ENCODE measurements around the gene FAM131A.

Gene FAM131A

GRCh38 chr3:184323696-184324095, 13.7 kb upstream of the FAM131A start:
- H3K4me3 ChIP-seq (ENCODE audit: low read length in 2 of 2): no peak overlapping the region
- peaks cover 13% of the 10 kb centered on the region for H3K79me1 ChIP-seq (ENCODE audit: low read depth, low read length)
- H2AFZ ChIP-seq (ENCODE audit: low read length): no peak overlapping the region
- no peak overlapping the region for H2AK5ac ChIP-seq (ENCODE audit: low read depth, low read length)
- H4K91ac ChIP-seq (ENCODE audit: low read depth, low read length, poor library complexity): no peak overlapping the region
- no peak overlapping the region for H3K4me2 ChIP-seq (ENCODE audit: insufficient read depth, low read length, poor library complexity, severe bottlenecking)
- no peak overlapping the region for H2BK120ac ChIP-seq (ENCODE audit: low read depth, low read length)
- H3K36me3 ChIP-seq (replicated peaks in 1 of 2; ENCODE audit: control insufficient read depth in 2 of 2, insufficient read depth in 2 of 2, low read length in 2 of 2): peaks cover 87 to 100% of the 10 kb centered on the region in 2 donors
- H2BK5ac ChIP-seq (ENCODE audit: low read length): no peak overlapping the region
- H3K4me1 ChIP-seq (ENCODE audit: control insufficient read depth in 2 of 2, insufficient read depth in 1 of 2, low read depth in 1 of 2, low read length in 2 of 2): peaks cover 0 to 2% of the 10 kb centered on the region in 2 donors
- H3K4ac ChIP-seq (ENCODE audit: low read length): no peak overlapping the region
- H3K9me3 ChIP-seq (replicated peaks in 1 of 2; ENCODE audit: control insufficient read depth in 2 of 2, insufficient read depth in 1 of 2, low read depth in 1 of 2, low read length in 2 of 2): no peaks in the 10 kb centered on the region
- H3K27ac ChIP-seq (replicated peaks; ENCODE audit: low read length): no peak overlapping the region
- H2BK15ac ChIP-seq (ENCODE audit: low read length): no peak overlapping the region
- H4K8ac ChIP-seq (ENCODE audit: low read depth, low read length): no peak overlapping the region
- H3K14ac ChIP-seq (ENCODE audit: low read length): no peak overlapping the region
- H3K18ac ChIP-seq (ENCODE audit: low read length): no peak overlapping the region
- no peak overlapping the region for H3K23ac ChIP-seq (ENCODE audit: low read depth, low read length, poor library complexity)
- H3K9ac ChIP-seq (ENCODE audit: low read depth, low read length, poor library complexity): no peak overlapping the region
- no peaks in the 10 kb centered on the region for H3K27me3 ChIP-seq (ENCODE audit: control insufficient read depth in 3 of 3, insufficient read depth in 3 of 3, low read depth in 1 of 3, low read length in 3 of 3)
- no peak for DNase-seq (ENCODE audit: low spot score)
- H2BK12ac ChIP-seq (ENCODE audit: low read length): no peak overlapping the region
- no CpG with 5 or more reads among the region's 8 CpGs for WGBS, 2 donors (ENCODE audit: extremely low coverage in 2 of 2, insufficient read length in 2 of 2, insufficient replicate concordance in 1 of 2)

- no peak overlapping the region for H2BK5ac ChIP-seq (ENCODE audit: low read length)
- H3K9me3 ChIP-seq (replicated peaks in 1 of 2; ENCODE audit: control insufficient read depth in 2 of 2, insufficient read depth in 1 of 2, low read depth in 1 of 2, low read length in 2 of 2): no peaks in the 10 kb centered on the region
- H3K4me3 ChIP-seq (ENCODE audit: low read length in 2 of 2): peak overlapping the region in 1 of 2 donors; percentile 58
- no peak overlapping the region for H3K9ac ChIP-seq (ENCODE audit: low read depth, low read length, poor library complexity)
- H3K27me3 ChIP-seq (ENCODE audit: control insufficient read depth in 3 of 3, insufficient read depth in 3 of 3, low read depth in 1 of 3, low read length in 3 of 3): no peaks in the 10 kb centered on the region
- WGBS, 2 donors (ENCODE audit: extremely low coverage in 2 of 2, insufficient read length in 2 of 2, insufficient replicate concordance in 1 of 2): no CpG with 5 or more reads among the region's 13 CpGs
- H2BK15ac ChIP-seq (ENCODE audit: low read length): no peak overlapping the region
- no peak overlapping the region for H3K27ac ChIP-seq (replicated peaks; ENCODE audit: low read length)
- H2AFZ ChIP-seq (ENCODE audit: low read length): no peak overlapping the region
- no peak overlapping the region for H2AK5ac ChIP-seq (ENCODE audit: low read depth, low read length)
- no peak overlapping the region for H2BK12ac ChIP-seq (ENCODE audit: low read length)
- peaks cover 8% of the 10 kb centered on the region for H3K79me1 ChIP-seq (ENCODE audit: low read depth, low read length)
- DNase-seq (ENCODE audit: low spot score): no peak
- peaks cover 86 to 100% of the 10 kb centered on the region in 2 donors for H3K36me3 ChIP-seq (replicated peaks in 1 of 2; ENCODE audit: control insufficient read depth in 2 of 2, insufficient read depth in 2 of 2, low read length in 2 of 2)
- no peak overlapping the region for H2BK120ac ChIP-seq (ENCODE audit: low read depth, low read length)
- no peak overlapping the region for H3K18ac ChIP-seq (ENCODE audit: low read length)
- H3K23ac ChIP-seq (ENCODE audit: low read depth, low read length, poor library complexity): peak overlapping the region; percentile 8
- H4K91ac ChIP-seq (ENCODE audit: low read depth, low read length, poor library complexity): no peak overlapping the region
- H3K4ac ChIP-seq (ENCODE audit: low read length): no peak overlapping the region
- no peak overlapping the region for H3K14ac ChIP-seq (ENCODE audit: low read length)
- no peaks in the 10 kb centered on the region for H3K4me1 ChIP-seq (ENCODE audit: control insufficient read depth in 2 of 2, insufficient read depth in 1 of 2, low read depth in 1 of 2, low read length in 2 of 2)
- no peak overlapping the region for H3K4me2 ChIP-seq (ENCODE audit: insufficient read depth, low read length, poor library complexity, severe bottlenecking)
- no peak overlapping the region for H4K8ac ChIP-seq (ENCODE audit: low read depth, low read length)
Measured at GRCh38 chr3:184325269-184325668, 12.1 kb upstream of the FAM131A start.

- H2BK15ac ChIP-seq (ENCODE audit: low read length): no peak overlapping the region
- peaks cover 8% of the 10 kb centered on the region for H3K79me1 ChIP-seq (ENCODE audit: low read depth, low read length)
- H3K4me3 ChIP-seq (ENCODE audit: low read length in 2 of 2): no peak overlapping the region
- H2AFZ ChIP-seq (ENCODE audit: low read length): no peak overlapping the region
- no peak overlapping the region for H2AK5ac ChIP-seq (ENCODE audit: low read depth, low read length)
- no peak overlapping the region for H4K8ac ChIP-seq (ENCODE audit: low read depth, low read length)
- no peak overlapping the region for H2BK5ac ChIP-seq (ENCODE audit: low read length)
- H3K27ac ChIP-seq (replicated peaks; ENCODE audit: low read length): no peak overlapping the region
- no peak overlapping the region for H4K91ac ChIP-seq (ENCODE audit: low read depth, low read length, poor library complexity)
- H3K14ac ChIP-seq (ENCODE audit: low read length): no peak overlapping the region
- H3K36me3 ChIP-seq (replicated peaks in 1 of 2; ENCODE audit: control insufficient read depth in 2 of 2, insufficient read depth in 2 of 2, low read length in 2 of 2): peaks cover 82 to 100% of the 10 kb centered on the region in 2 donors
- no CpG with 5 or more reads among the region's 6 CpGs for WGBS, 2 donors (ENCODE audit: extremely low coverage in 2 of 2, insufficient read length in 2 of 2, insufficient replicate concordance in 1 of 2)
- H3K4me2 ChIP-seq (ENCODE audit: insufficient read depth, low read length, poor library complexity, severe bottlenecking): no peak overlapping the region
- H2BK12ac ChIP-seq (ENCODE audit: low read length): no peak overlapping the region
- H3K27me3 ChIP-seq (ENCODE audit: control insufficient read depth in 3 of 3, insufficient read depth in 3 of 3, low read depth in 1 of 3, low read length in 3 of 3): no peaks in the 10 kb centered on the region
- no peak overlapping the region for H3K9ac ChIP-seq (ENCODE audit: low read depth, low read length, poor library complexity)
- H3K9me3 ChIP-seq (replicated peaks in 1 of 2; ENCODE audit: control insufficient read depth in 2 of 2, insufficient read depth in 1 of 2, low read depth in 1 of 2, low read length in 2 of 2): no peaks in the 10 kb centered on the region
- DNase-seq (ENCODE audit: low spot score): no peak
- H3K4ac ChIP-seq (ENCODE audit: low read length): no peak overlapping the region
- H2BK120ac ChIP-seq (ENCODE audit: low read depth, low read length): no peak overlapping the region
- H3K23ac ChIP-seq (ENCODE audit: low read depth, low read length, poor library complexity): peak overlapping the region; percentile 8
- H3K18ac ChIP-seq (ENCODE audit: low read length): no peak overlapping the region
- H3K4me1 ChIP-seq (ENCODE audit: control insufficient read depth in 2 of 2, insufficient read depth in 1 of 2, low read depth in 1 of 2, low read length in 2 of 2): no peaks in the 10 kb centered on the region
Measured at GRCh38 chr3:184325715-184326369, 11.6 kb upstream of the FAM131A start.

GRCh38 chr3:184327171-184327570, 10.2 kb upstream of the FAM131A start:
- Histone ChIP-seq H2BK5ac (ENCODE audit: low read length) (no peak overlapping the region), H4K91ac (ENCODE audit: low read depth, low read length, poor library complexity) (no peak overlapping the region), H3K23ac (ENCODE audit: low read depth, low read length, poor library complexity) (no peak overlapping the region), H3K18ac (ENCODE audit: low read length) (no peak overlapping the region), H3K79me1 (ENCODE audit: low read depth, low read length) (peaks cover 8% of the 10 kb centered on the region), H3K4me3 (ENCODE audit: low read length in 2 of 2) (no peak overlapping the region), H3K9me3 (replicated peaks in 1 of 2; ENCODE audit: control insufficient read depth in 2 of 2, insufficient read depth in 1 of 2, low read depth in 1 of 2, low read length in 2 of 2) (no peaks in the 10 kb centered on the region), H3K4me1 (ENCODE audit: control insufficient read depth in 2 of 2, insufficient read depth in 1 of 2, low read depth in 1 of 2, low read length in 2 of 2) (no peaks in the 10 kb centered on the region), H3K4ac (ENCODE audit: low read length) (no peak overlapping the region), H3K9ac (ENCODE audit: low read depth, low read length, poor library complexity) (no peak overlapping the region), H3K14ac (ENCODE audit: low read length) (no peak overlapping the region), H2AFZ (ENCODE audit: low read length) (no peak overlapping the region), H3K27ac (replicated peaks; ENCODE audit: low read length) (no peak overlapping the region), H2BK12ac (ENCODE audit: low read length) (no peak overlapping the region), H3K4me2 (ENCODE audit: insufficient read depth, low read length, poor library complexity, severe bottlenecking) (no peak overlapping the region), H3K36me3 (replicated peaks in 1 of 2; ENCODE audit: control insufficient read depth in 2 of 2, insufficient read depth in 2 of 2, low read length in 2 of 2) (peaks cover 83 to 100% of the 10 kb centered on the region in 2 donors), H4K8ac (ENCODE audit: low read depth, low read length) (no peak overlapping the region), H2BK15ac (ENCODE audit: low read length) (no peak overlapping the region), H2AK5ac (ENCODE audit: low read depth, low read length) (no peak overlapping the region), H3K27me3 (ENCODE audit: control insufficient read depth in 3 of 3, insufficient read depth in 3 of 3, low read depth in 1 of 3, low read length in 3 of 3) (no peaks in the 10 kb centered on the region), H2BK120ac (ENCODE audit: low read depth, low read length) (no peak overlapping the region)
- no peak for DNase-seq (ENCODE audit: low spot score)
- WGBS, 2 donors (ENCODE audit: extremely low coverage in 2 of 2, insufficient read length in 2 of 2, insufficient replicate concordance in 1 of 2): no CpG with 5 or more reads among the region's 21 CpGs
